SK-N-SH treated with all-trans-retinoic acid at 6 μM for 48 hours (cell line): ENCODE measurements around the gene GPC5.

ENCODE experiments used
- ATAC-seq: fragments of 200-7000 bp; cut with Tn5 transposase; 3 replicates; pipeline ENCODE4 v1.9.1; 2020; ENCODE audit warnings: mild to moderate bottlenecking, moderate library complexity
- ARNTL ChIP-seq: fragments of 450-650 bp; formaldehyde crosslinking; IDR thresholded peaks from 2 replicates; pipeline ENCODE4 v1.5.0; 2020; ENCODE audit warnings: low read depth, mild to moderate bottlenecking, moderate library complexity, borderline replicate concordance
- BACH2 ChIP-seq: fragments of 250-450 bp; sonication (Bioruptor Pico); IDR thresholded peaks from 2 replicates; pipeline ENCODE4 v1.9.0; 2021; ENCODE audit warnings: mild to moderate bottlenecking, borderline replicate concordance
- ESRRG ChIP-seq: fragments of 250-450 bp; sonication (Bioruptor Pico); IDR thresholded peaks from 2 replicates; pipeline ENCODE4 v1.6.1; 2021; ENCODE audit warnings: mild to moderate bottlenecking
- GLIS3 ChIP-seq: fragments of 250-450 bp; sonication (Bioruptor Pico); IDR thresholded peaks from 2 replicates; pipeline ENCODE4 v1.5.0; 2020; ENCODE audit warnings: mild to moderate bottlenecking, moderate library complexity
- ISL1 ChIP-seq: fragments of 250-450 bp; sonication (Bioruptor Pico); IDR thresholded peaks from 2 replicates; pipeline ENCODE4 v2.1.2; 2022; ENCODE audit warnings: mild to moderate bottlenecking, moderate library complexity
- OSR1 ChIP-seq: fragments of 250-450 bp; sonication (Bioruptor Pico); IDR thresholded peaks from 2 replicates; pipeline ENCODE4 v1.8.0; 2022; ENCODE audit warnings: moderate library complexity, mild to moderate bottlenecking, inconsistent platforms
- PPARA ChIP-seq: fragments of 250-450 bp; sonication (Bioruptor Pico); IDR thresholded peaks from 2 replicates; pipeline ENCODE4 v1.5.0; 2020; ENCODE audit warnings: mild to moderate bottlenecking, borderline replicate concordance
- SNAI2 ChIP-seq: fragments of 250-450 bp; sonication (Bioruptor Pico); IDR thresholded peaks from 2 replicates; pipeline ENCODE4 v1.5.0; 2020; ENCODE audit warnings: mild to moderate bottlenecking, moderate library complexity
- TCF4 ChIP-seq: fragments of 250-450 bp; sonication (Bioruptor Pico); IDR thresholded peaks from 2 replicates; pipeline ENCODE4 v1.8.0; 2021; ENCODE audit warnings: mild to moderate bottlenecking, moderate library complexity, borderline replicate concordance
- ZC3H10 ChIP-seq: fragments of 250-450 bp; sonication (Bioruptor Pico); IDR thresholded peaks from 2 replicates; pipeline ENCODE4 v1.5.1; 2021; ENCODE audit warnings: mild to moderate bottlenecking, moderate library complexity
- ZFP3 ChIP-seq: fragments of 250-450 bp; sonication (Bioruptor Pico); IDR thresholded peaks from 2 replicates; pipeline ENCODE4 v1.5.0; 2020; ENCODE audit warnings: mild to moderate bottlenecking, moderate library complexity
- ZFP30 ChIP-seq: fragments of 450-650 bp; formaldehyde crosslinking; IDR thresholded peaks from 2 replicates; pipeline ENCODE4 v1.5.0; 2022; ENCODE audit warnings: mild to moderate bottlenecking, moderate library complexity
- ZNF565 ChIP-seq: fragments of 450-650 bp; formaldehyde crosslinking; conservative IDR thresholded peaks from 2 replicates; pipeline ENCODE4 v1.5.0; 2020; ENCODE audit warnings: low read depth, mild to moderate bottlenecking, moderate library complexity
- ZNF70 ChIP-seq: fragments of 450-650 bp; formaldehyde crosslinking; IDR thresholded peaks from 2 replicates; pipeline ENCODE4 v1.5.0; 2020; ENCODE audit warnings: mild to moderate bottlenecking, moderate library complexity
- TF ChIP-seq, protein P1 (sequence below): fragments of 250-450 bp; sonication (Bioruptor Pico); IDR thresholded peaks from 2 replicates; pipeline ENCODE4 v1.8.0; 2021; ENCODE audit warnings: low read depth, mild to moderate bottlenecking, moderate library complexity, borderline replicate concordance
- TF ChIP-seq, protein P2 (sequence below): fragments of 250-450 bp; sonication (Bioruptor Pico); IDR thresholded peaks from 2 replicates; pipeline ENCODE4 v1.5.0; 2020; ENCODE audit warnings: mild to moderate bottlenecking, moderate library complexity
- TF ChIP-seq, protein P3 (sequence below): fragments of 250-450 bp; sonication (Bioruptor Pico); IDR thresholded peaks from 2 replicates; pipeline ENCODE4 v1.8.0; 2020; ENCODE audit warnings: mild to moderate bottlenecking, moderate library complexity, borderline replicate concordance
- TF ChIP-seq, protein P4 (sequence below): fragments of 250-450 bp; sonication (Bioruptor Pico); IDR thresholded peaks from 2 replicates; pipeline ENCODE4 v1.5.1; 2020; ENCODE audit warnings: low read depth, mild to moderate bottlenecking, moderate library complexity
- TF ChIP-seq, protein P5 (sequence below): fragments of 250-450 bp; sonication (Bioruptor Pico); IDR thresholded peaks from 2 replicates; pipeline ENCODE4 v1.5.1; 2021; ENCODE audit warnings: mild to moderate bottlenecking, moderate library complexity

The GPC5 gene

DNA sequence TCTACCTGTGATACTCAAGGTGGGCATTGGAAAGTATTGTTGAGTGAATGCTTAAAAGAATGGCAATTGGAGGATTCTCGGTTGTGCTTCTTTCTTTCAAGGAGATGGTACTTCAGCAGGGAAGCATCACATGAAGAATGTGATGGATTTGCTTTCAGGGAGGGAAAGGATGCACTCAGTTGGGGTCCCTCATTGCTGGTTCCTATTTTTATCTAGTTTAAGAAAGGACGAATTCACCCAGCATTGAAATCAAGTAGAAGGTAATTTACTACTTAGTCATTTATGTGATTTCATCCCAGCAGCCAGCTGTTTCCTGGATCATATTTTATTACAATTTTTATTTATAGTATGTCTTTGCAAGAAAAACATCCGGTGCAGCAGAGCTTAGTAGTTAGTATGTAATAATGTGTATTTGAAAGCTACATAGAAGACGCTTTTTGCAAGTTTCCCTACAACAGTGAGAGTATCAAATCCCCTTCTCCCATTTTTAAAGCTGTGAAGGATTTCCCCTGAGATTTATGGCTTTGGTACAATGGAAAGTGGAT, 417.9 kb downstream of the GPC5 start:
- no peak for ATAC-seq
- TF ChIP-seq ZFP3 (no peak), SNAI2 (CRISPR knock-in tag) (no peak), ZC3H10 (CRISPR knock-in tag) (no peak), BACH2 (CRISPR knock-in tag) (no peak), PPARA (no peak), GLIS3 (CRISPR knock-in tag) (no peak), ZNF70 (CRISPR knock-in tag) (no peak), ISL1 (CRISPR knock-in tag) (no peak), ARNTL (CRISPR knock-in tag) (no peak), ESRRG (CRISPR knock-in tag) (no peak), ZNF565 (no peak), ZFP30 (CRISPR knock-in tag) (no peak)
- TF ChIP-seq, protein P1, sequence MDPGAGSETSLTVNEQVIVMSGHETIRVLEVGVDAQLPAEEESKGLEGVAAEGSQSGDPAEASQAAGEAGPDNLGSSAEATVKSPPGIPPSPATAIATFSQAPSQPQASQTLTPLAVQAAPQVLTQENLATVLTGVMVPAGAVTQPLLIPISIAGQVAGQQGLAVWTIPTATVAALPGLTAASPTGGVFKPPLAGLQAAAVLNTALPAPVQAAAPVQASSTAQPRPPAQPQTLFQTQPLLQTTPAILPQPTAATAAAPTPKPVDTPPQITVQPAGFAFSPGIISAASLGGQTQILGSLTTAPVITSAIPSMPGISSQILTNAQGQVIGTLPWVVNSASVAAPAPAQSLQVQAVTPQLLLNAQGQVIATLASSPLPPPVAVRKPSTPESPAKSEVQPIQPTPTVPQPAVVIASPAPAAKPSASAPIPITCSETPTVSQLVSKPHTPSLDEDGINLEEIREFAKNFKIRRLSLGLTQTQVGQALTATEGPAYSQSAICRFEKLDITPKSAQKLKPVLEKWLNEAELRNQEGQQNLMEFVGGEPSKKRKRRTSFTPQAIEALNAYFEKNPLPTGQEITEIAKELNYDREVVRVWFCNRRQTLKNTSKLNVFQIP (CRISPR knock-in tag), result no peak
- TF ChIP-seq, protein P2, sequence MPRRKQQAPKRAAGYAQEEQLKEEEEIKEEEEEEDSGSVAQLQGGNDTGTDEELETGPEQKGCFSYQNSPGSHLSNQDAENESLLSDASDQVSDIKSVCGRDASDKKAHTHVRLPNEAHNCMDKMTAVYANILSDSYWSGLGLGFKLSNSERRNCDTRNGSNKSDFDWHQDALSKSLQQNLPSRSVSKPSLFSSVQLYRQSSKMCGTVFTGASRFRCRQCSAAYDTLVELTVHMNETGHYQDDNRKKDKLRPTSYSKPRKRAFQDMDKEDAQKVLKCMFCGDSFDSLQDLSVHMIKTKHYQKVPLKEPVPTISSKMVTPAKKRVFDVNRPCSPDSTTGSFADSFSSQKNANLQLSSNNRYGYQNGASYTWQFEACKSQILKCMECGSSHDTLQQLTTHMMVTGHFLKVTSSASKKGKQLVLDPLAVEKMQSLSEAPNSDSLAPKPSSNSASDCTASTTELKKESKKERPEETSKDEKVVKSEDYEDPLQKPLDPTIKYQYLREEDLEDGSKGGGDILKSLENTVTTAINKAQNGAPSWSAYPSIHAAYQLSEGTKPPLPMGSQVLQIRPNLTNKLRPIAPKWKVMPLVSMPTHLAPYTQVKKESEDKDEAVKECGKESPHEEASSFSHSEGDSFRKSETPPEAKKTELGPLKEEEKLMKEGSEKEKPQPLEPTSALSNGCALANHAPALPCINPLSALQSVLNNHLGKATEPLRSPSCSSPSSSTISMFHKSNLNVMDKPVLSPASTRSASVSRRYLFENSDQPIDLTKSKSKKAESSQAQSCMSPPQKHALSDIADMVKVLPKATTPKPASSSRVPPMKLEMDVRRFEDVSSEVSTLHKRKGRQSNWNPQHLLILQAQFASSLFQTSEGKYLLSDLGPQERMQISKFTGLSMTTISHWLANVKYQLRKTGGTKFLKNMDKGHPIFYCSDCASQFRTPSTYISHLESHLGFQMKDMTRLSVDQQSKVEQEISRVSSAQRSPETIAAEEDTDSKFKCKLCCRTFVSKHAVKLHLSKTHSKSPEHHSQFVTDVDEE (CRISPR knock-in tag), result no peak
- TF ChIP-seq, protein P3, sequence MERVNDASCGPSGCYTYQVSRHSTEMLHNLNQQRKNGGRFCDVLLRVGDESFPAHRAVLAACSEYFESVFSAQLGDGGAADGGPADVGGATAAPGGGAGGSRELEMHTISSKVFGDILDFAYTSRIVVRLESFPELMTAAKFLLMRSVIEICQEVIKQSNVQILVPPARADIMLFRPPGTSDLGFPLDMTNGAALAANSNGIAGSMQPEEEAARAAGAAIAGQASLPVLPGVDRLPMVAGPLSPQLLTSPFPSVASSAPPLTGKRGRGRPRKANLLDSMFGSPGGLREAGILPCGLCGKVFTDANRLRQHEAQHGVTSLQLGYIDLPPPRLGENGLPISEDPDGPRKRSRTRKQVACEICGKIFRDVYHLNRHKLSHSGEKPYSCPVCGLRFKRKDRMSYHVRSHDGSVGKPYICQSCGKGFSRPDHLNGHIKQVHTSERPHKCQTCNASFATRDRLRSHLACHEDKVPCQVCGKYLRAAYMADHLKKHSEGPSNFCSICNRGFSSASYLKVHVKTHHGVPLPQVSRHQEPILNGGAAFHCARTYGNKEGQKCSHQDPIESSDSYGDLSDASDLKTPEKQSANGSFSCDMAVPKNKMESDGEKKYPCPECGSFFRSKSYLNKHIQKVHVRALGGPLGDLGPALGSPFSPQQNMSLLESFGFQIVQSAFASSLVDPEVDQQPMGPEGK (CRISPR knock-in tag), result no peak

DNA sequence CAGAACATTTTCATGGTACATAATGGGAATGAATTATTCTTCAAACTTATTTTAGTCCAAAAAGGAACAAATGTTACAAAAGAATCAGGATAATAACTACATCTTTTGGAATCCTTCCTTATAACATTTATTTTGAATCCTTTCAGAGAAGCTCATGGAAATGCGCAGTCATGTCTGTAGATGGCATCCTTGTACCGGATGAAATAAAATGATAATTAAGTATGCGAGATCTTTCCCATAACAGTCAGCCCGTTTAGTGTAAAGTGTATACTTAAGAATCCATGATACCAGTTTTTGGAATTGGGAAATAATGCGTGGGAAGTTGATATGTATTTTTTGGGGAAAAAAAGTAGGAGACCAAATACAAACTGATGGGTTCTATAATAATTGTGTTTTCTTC, 418.8 kb downstream of the GPC5 start:
- TF ChIP-seq SNAI2 (CRISPR knock-in tag), result no peak
- TF ChIP-seq, protein P2 (CRISPR knock-in tag), result no peak
- no peak for TF ChIP-seq ISL1 (CRISPR knock-in tag)
- TF ChIP-seq, protein P4, sequence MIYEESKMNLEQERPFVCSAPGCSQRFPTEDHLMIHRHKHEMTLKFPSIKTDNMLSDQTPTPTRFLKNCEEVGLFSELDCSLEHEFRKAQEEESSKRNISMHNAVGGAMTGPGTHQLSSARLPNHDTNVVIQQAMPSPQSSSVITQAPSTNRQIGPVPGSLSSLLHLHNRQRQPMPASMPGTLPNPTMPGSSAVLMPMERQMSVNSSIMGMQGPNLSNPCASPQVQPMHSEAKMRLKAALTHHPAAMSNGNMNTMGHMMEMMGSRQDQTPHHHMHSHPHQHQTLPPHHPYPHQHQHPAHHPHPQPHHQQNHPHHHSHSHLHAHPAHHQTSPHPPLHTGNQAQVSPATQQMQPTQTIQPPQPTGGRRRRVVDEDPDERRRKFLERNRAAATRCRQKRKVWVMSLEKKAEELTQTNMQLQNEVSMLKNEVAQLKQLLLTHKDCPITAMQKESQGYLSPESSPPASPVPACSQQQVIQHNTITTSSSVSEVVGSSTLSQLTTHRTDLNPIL (CRISPR knock-in tag), result no peak
- no peak for TF ChIP-seq TCF4 (CRISPR knock-in tag)
- no peak for TF ChIP-seq PPARA
- TF ChIP-seq BACH2 (CRISPR knock-in tag), result no peak
- TF ChIP-seq ZNF70 (CRISPR knock-in tag), result no peak
- no peak for TF ChIP-seq ZFP3
- TF ChIP-seq, protein P1 (CRISPR knock-in tag), result no peak
- no peak for TF ChIP-seq ARNTL (CRISPR knock-in tag)
- TF ChIP-seq GLIS3 (CRISPR knock-in tag), result no peak
- TF ChIP-seq, protein P3 (CRISPR knock-in tag), result no peak
- TF ChIP-seq, protein P5, sequence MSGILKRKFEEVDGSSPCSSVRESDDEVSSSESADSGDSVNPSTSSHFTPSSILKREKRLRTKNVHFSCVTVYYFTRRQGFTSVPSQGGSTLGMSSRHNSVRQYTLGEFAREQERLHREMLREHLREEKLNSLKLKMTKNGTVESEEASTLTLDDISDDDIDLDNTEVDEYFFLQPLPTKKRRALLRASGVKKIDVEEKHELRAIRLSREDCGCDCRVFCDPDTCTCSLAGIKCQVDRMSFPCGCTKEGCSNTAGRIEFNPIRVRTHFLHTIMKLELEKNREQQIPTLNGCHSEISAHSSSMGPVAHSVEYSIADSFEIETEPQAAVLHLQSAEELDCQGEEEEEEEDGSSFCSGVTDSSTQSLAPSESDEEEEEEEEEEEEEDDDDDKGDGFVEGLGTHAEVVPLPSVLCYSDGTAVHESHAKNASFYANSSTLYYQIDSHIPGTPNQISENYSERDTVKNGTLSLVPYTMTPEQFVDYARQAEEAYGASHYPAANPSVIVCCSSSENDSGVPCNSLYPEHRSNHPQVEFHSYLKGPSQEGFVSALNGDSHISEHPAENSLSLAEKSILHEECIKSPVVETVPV, result no peak
- TF ChIP-seq ZC3H10 (CRISPR knock-in tag), result no peak
- no peak for TF ChIP-seq OSR1
- TF ChIP-seq, all 23 proteins: peak for 0
- ATAC-seq, result peak; percentile 79
